Fibroblast of skin of left biceps (primary cell): ENCODE results near the gene AMACR.
"Not testable (repeated sequence)": the region's sequence is repeated elsewhere in the genome, so short reads cannot be mapped to it uniquely, and the experiment has no call there.

Experiments
- DNase-seq, 2 experiments: peaks; one replicate each; pipeline ENCODE4 v3.0.0-alpha.2; 2013; ENCODE audit warnings: low read depth in 2 of 2

AMACR gene

DNA sequence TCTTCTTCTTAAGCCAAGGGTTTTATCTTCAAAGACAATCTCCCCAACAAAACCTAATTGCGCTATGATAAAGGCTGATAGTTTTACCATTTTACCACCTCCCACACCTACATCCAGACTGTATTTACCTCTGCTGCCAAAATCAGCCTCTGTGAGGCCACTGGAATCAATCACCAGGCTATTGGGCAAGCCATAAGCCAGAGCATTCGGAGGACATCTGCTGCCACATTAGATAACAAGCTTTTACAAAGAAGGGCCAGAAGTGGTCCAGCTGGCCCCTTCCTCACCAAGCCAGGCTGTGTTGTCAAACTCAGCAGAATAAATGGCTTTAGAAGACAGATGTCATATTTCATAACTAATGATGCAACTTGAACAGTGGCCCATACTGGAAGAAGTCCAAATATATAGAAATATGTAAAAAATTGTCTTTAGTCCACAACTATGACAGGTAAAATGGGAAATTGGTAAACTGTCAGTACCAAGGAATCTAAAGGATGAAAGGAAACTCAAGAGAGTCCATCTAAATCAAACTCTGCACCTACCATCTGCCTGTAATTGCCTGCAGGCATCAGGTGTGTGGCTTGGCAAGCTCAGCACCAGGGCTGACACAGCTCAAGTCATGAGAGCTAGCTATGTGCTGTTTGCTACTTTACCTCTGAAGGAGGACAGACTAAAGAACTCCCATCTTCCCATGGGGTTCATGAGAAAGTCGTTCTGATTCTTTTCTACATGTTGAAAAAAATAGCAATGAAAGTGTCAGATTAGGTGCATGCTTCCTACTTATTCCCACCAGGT lies 39.4 kb downstream of the AMACR start:
- no peak for DNase-seq

DNA sequence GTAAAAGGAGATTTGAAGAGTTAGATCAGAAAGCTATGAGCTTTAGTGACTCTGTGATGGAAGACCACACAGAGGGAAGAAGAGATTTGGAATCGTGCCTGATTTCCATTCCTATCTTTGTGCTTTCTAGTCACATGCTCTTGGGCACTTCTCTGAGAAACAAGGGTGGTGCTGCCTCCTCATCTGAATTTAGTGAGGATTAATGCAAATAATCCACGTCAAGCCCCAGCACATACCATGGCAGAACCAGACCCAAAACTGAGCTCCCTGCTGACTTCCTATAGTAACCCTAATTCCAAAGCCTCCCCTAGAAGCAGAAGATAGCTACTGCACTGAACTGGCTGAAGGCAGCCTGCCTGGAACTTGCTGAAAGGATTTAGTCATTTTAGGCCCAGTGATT lies 41.0 kb downstream of the AMACR start:
- DNase-seq = no peak

DNA sequence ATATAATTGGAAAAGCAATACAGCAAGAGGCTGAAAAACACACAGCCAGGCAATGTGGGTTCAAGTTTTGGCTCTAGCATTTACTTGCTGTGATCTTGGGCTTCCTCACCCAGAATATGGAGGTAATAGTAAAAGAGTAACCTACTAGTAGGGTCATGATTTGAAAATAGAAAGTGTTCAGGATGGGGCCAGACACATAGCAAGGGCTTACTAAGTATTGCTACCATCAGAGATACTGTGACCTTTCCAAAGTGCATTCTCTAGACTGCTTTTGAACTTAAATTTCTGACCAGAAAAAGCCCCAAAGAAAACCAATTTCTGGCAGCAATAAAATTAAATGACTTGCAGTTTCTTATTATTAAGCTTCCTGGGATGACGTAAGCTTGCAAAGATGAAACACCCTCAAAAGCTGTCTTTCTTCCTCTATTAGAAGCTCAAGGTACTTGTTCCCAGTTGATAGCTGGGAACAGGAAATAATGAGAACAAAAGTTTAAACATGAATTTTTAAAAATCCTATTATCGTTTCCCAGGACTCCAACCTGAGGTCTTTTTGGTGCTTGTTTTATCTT lies 43.6 kb downstream of the AMACR start:
- DNase-seq = no peak

DNA sequence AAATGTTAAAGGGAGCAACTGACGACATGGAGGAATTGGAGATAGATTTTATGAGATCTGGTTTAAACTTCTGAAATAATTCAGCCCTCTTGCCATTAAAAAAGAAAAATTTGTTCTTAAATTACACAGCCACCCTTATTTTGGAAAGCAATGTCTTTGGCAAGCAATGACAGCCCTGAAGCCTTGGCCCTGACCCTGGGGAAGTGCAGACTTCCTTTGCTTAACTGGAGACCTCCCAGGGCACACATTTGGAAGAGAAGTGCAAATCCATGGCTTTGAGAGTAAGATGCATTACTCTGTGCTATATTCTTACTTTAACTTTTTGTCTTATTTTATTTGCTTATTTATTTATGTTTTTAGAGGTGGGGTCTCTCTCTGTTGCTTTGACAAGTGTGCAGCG lies 49.7 kb downstream of the AMACR start:
- no peak for DNase-seq

DNA sequence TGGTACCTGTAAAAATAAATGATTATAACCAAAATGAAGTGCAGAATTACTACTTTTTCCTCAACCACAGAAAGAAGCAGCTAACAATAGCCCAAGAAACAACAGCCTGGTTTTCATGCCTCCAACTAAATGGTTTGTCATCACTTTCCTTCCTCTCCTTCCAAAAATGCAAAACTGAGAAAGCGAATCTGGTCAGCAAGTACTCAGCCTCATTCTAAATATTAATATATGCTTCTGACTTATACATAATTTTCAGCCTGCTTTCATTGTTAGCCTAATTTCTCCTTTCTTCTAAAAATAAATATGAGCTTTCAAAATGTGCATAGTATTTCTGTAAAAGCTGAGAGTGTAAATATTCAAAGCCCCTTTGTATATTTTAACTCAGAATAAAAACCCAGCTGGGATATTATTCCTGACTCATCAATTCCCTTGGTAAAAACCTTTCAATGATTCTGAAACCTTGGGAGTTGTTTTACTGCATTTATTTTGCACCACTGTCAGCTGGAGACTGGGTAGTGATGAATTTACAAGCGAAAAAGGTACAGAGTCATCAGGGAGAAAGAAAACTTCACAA lies 50.2 kb downstream of the AMACR start:
- DNase-seq = no peak

DNA sequence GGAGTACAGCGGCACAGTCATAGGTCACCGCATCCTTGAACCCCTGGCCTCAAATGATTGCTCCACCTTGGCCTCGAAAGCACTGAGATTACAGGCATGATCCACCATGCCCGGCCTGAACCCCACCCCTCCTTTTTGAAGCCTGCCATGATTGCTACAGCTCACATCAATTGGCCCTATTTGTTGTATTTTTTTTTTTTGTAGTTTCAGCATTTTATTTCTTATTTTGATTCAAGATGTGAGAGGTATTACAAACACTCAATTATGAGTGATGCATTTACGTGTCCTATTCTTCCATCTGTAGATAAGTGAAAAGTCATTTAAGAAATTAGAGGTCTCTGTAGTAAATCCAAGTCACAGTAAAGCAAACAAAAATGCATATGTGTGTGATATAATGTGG lies 55.7 kb downstream of the AMACR start:
- not testable (repeated sequence) for DNase-seq

DNA sequence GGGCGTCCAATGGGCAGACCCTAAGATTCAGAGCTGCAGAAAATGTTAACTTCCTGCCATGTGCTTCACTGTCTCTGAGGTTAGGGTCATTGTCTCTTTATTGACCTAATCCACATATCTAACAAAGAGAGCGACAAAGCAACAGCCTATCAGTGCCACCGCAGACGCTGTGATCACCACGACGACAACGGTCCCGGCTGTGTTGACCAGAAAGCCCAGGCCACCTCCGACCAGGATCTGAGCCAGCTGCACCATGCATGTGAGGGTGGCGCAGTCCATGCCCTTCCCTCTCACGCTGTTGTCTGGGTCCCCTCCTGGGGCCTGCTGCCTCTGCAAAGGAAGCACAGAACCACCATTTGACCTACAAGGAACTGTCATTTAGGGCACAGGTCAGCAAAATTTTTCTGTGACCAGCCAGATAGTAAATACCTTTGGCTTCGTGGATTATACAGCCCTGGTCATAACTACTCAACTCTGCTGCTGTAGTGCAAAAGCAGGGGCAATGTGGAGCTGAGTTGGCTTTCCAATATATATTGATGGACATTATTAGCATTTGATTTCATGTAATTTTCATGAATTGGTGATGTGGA lies 63.2 kb downstream of the AMACR start:
- DNase-seq = no peak

DNA sequence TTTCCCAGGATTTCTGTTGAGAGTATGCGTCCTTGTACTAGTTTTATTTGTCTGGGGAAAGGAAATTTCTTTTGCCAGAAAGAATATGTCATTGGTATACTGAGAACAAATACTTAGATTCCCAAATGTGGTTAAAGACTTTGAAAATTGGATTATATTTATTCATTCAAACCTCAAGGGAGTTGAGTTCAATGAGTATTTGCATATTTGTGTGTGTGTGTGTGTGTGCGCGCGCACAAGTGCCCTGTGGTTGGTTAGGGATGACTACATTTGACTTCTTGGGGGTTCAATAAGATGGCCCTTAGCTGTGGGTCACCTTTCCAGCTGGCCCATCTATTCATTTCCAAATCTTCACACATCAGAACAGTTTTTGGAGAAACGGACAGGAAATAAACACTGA lies 66.8 kb downstream of the AMACR start:
- no peak for DNase-seq

DNA sequence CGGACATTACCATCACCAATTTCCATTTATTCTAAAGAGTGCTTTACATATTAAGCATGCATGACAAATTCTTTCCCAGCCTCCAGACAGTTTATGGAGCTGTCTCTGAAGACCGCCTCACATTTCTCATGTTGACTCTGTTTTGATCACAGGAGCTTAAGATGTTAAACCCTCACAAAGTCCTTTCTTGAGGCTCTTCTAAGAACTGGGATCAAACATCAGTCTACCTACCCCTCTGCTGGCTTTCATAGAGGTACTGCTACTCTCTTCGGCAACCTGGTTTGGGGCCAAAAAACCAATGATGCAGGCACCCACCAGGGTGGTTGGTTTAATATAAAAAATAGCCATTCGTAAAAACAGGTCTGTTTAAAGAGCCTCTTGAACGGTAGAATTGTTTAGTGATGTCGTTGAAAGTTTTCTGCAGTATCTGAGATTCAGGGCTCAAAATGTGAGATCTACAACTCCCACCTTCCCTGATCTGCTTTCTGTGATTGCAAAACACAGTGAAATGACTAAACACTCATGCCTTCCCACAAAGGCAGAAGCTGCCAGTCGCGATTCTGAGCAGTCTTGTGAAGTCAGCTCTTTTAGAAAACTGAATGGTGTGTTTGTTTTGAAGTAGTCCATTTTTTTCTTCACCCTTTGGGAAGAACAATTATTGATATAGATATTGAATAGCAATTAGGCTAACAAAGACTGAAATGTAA lies 68.1 kb downstream of the AMACR start:
- DNase-seq = no peak

DNA sequence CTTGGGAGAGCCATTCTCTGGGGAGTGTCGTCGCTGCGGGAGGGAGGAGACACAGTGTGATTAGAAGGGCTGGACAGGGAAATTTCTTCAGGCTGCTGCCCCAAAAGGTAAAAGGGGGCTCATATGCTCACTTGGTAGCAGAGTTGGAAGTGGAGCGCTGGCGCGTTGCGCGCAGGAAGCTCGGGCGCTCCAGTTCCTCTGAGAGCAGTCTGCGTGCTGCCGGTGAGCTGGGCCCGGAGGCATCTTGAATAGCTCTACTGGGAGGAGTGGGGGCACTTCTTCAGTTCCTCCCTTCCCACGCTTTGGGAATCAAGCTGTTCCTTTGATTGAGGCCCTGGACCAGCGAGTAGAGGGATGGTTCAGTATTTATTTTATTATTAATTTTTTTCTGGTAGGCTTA lies 69.0 kb downstream of the AMACR start:
- no peak for DNase-seq

DNA sequence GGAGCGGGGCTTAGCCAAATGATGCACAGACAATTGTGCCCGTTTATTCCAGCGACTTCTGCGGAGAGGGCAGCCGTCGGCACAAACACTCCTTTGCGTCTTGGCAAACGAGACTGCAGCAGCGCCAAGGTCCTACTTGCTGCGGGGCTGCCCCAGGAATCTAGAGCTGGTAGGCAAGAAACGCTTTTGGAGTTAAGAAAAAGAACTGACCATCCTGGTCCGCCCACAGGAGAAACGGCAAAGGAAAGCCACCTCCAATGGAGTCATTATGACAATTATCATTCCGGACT lies 69.4 kb downstream of the AMACR start:
- DNase-seq = no peak

DNA sequence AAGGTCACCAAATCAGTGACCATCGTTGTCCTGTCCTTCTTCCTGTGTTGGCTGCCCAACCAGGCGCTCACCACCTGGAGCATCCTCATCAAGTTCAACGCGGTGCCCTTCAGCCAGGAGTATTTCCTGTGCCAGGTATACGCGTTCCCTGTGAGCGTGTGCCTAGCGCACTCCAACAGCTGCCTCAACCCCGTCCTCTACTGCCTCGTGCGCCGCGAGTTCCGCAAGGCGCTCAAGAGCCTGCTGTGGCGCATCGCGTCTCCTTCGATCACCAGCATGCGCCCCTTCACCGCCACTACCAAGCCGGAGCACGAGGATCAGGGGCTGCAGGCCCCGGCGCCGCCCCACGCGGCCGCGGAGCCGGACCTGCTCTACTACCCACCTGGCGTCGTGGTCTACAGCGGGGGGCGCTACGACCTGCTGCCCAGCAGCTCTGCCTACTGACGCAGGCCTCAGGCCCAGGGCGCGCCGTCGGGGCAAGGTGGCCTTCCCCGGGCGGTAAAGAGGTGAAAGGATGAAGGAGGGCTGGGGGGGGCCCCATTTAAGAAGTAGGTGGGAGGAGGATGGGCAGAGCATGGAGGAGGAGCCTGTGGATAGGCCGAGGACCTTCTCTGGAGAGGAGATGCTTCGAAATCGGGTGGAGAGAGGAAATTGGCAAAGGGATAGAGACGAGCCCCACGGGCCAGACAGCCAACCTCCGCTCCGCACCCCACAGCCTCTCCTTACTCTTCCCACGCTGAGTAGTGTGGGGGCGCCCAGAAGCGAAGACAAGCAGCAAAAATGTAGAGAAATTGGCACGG lies 69.9 kb downstream of the AMACR start:
- no peak for DNase-seq

DNA sequence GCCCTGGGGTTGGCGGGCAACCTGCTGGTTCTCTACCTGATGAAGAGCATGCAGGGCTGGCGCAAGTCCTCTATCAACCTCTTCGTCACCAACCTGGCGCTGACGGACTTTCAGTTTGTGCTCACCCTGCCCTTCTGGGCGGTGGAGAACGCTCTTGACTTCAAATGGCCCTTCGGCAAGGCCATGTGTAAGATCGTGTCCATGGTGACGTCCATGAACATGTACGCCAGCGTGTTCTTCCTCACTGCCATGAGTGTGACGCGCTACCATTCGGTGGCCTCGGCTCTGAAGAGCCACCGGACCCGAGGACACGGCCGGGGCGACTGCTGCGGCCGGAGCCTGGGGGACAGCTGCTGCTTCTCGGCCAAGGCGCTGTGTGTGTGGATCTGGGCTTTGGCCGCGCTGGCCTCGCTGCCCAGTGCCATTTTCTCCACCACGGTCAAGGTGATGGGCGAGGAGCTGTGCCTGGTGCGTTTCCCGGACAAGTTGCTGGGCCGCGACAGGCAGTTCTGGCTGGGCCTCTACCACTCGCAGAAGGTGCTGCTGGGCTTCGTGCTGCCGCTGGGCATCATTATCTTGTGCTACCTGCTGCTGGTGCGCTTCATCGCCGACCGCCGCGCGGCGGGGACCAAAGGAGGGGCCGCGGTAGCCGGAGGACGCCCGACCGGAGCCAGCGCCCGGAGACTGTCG lies 70.7 kb downstream of the AMACR start:
- DNase-seq = no peak

DNA sequence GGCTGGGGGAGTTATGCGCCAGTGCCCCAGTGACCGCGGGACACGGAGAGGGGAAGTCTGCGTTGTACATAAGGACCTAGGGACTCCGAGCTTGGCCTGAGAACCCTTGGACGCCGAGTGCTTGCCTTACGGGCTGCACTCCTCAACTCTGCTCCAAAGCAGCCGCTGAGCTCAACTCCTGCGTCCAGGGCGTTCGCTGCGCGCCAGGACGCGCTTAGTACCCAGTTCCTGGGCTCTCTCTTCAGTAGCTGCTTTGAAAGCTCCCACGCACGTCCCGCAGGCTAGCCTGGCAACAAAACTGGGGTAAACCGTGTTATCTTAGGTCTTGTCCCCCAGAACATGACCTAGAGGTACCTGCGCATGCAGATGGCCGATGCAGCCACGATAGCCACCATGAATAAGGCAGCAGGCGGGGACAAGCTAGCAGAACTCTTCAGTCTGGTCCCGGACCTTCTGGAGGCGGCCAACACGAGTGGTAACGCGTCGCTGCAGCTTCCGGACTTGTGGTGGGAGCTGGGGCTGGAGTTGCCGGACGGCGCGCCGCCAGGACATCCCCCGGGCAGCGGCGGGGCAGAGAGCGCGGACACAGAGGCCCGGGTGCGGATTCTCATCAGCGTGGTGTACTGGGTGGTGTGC lies 71.4 kb downstream of the AMACR start, which contains the start of gene RXFP3:
Gene RXFP3 (plus strand): TSS at position 6 of the 636 bp plus-strand sequence. CDS start 355 bp downstream, at position 361.
- DNase-seq = no peak
